GM12878 (cell line): ENCODE data around the gene NELFB. TPM values are rescaled to one million over a fixed set of nuclear protein-coding genes. Genes with fewer than 3 reads are reported as not detected.

Experiments used
- ATAC-seq: fragments of 200-7000 bp; cut with Tn5 transposase; 3 replicates; pipeline ENCODE4 v1.9.1; 2020; ENCODE audit warnings: mild to moderate bottlenecking, moderate library complexity
- BruUV-seq: library from RNA; stranded (reverse); fragments of 400-500 nt; replicated peaks from 2 replicates; lab custom pipeline; 2021; lab: Mats Ljungman, UMichigan
- CTCF ChIA-PET: fragments of 300-600 bp; sonication (Branson Sonifier 250); formaldehyde crosslinking; extraction: SDS; loops from one replicate; lab custom pipeline; 2021; ENCODE audit warnings: inconsistent platforms; lab: Yijun Ruan, JAX
- POLR2A ChIA-PET: fragments of 350-600 bp; formaldehyde crosslinking; extraction: SDS; loops from one replicate; lab custom pipeline; 2021; ENCODE audit warnings: inconsistent platforms; lab: Charles Lee
- RAD21 ChIA-PET: fragments of 300-600 bp; sonication (Branson Sonifier 250); formaldehyde crosslinking; loops from one replicate; lab custom pipeline; 2023; ENCODE audit warnings: antibody characterized with exemption; ENCODE audit not compliant: unreplicated experiment; lab: Charles Lee
- SMC1A ChIA-PET: fragments of 300-600 bp; sonication (Branson Sonifier 250); formaldehyde crosslinking; loops from one replicate; lab custom pipeline; 2023; ENCODE audit not compliant: unreplicated experiment, uncharacterized antibody; lab: Charles Lee
- DNase-seq: peaks from one replicate; pipeline ENCODE4 v3.0.0-alpha.2; 2011; ENCODE audit warnings: low read depth, low spot score
- FAIRE-seq: peaks from 3 replicates; lab custom pipeline; 2011; peaks lifted over from hg19 to GRCh38; lab: Jason Lieb, UNC
- H2AFZ ChIP-seq: 2 replicates; pipeline ENCODE4 v1.6.0; 2011; ENCODE audit warnings: low read depth, low read length, control low read depth; ENCODE audit not compliant: control insufficient read depth
- H3K27ac ChIP-seq: 2 replicates; pipeline ENCODE4 v1.5.1; 2011; ENCODE audit warnings: control low read depth; ENCODE audit not compliant: control insufficient read depth, insufficient read depth
- H3K27me3 ChIP-seq, 2 experiments: replicated peaks in 1 of 2; 2 replicates each; pipeline versions ENCODE4 v1.6.0 to v1.6.1; 2011; ENCODE audit warnings: low read length in 1 of 2; ENCODE audit not compliant: control insufficient read depth in 2 of 2, insufficient read depth in 2 of 2
- H3K36me3 ChIP-seq, 2 experiments: 2 replicates each; pipeline ENCODE4 v1.5.1; 2011; ENCODE audit warnings: low read length in 1 of 2; ENCODE audit not compliant: control insufficient read depth in 2 of 2, insufficient read depth in 2 of 2
- H3K4me1 ChIP-seq: 2 replicates; pipeline ENCODE4 v1.6.1; 2011; ENCODE audit warnings: mild to moderate bottlenecking, low read length, moderate library complexity, mixed read lengths; ENCODE audit not compliant: control insufficient read depth, insufficient read depth
- H3K4me2 ChIP-seq: 2 replicates; pipeline ENCODE4 v1.6.0; 2011; ENCODE audit warnings: control low read depth; ENCODE audit not compliant: control insufficient read depth, insufficient read depth
- H3K4me3 ChIP-seq: fragments of 200-600 bp; sonication (generic); 2 replicates; pipeline ENCODE4 v1.5.1; 2016
- H3K79me2 ChIP-seq: 2 replicates; pipeline ENCODE4 v1.6.0; 2011; ENCODE audit warnings: low read length; ENCODE audit not compliant: control insufficient read depth, insufficient read depth
- H3K9ac ChIP-seq: 2 replicates; pipeline ENCODE4 v1.8.0; 2011; ENCODE audit warnings: low read length, control low read depth, mixed read lengths; ENCODE audit not compliant: control insufficient read depth, insufficient read depth
- H3K9me3 ChIP-seq: replicated peaks from 3 replicates; pipeline ENCODE4 v1.5.1; 2011; ENCODE audit warnings: mild to moderate bottlenecking, low read length; ENCODE audit not compliant: control insufficient read depth, insufficient read depth
- H4K20me1 ChIP-seq: 2 replicates; pipeline ENCODE4 v1.6.0; 2011; ENCODE audit not compliant: control insufficient read depth, insufficient read depth
- BACH1 ChIP-seq: fragments of 450-650 bp; IDR thresholded peaks from 2 replicates; pipeline ENCODE4 v1.6.1; 2017; ENCODE audit warnings: mild to moderate bottlenecking, borderline replicate concordance
- CBX3 ChIP-seq: fragments of 200-600 bp; sonication (generic); IDR thresholded peaks from 2 replicates; pipeline ENCODE4 v1.6.1; 2016; ENCODE audit warnings: low read depth, borderline replicate concordance
- CHD2 ChIP-seq: IDR thresholded peaks from 2 replicates; pipeline ENCODE4 v1.6.1; 2011; ENCODE audit warnings: low read depth, low read length, improper control_type of control experiment, borderline replicate concordance
- JUNB ChIP-seq: IDR thresholded peaks from 2 replicates; pipeline ENCODE4 v1.6.1; 2016; ENCODE audit warnings: antibody characterized with exemption, mild to moderate bottlenecking
- KAT2A ChIP-seq: conservative IDR thresholded peaks from 2 replicates; pipeline ENCODE4 v1.6.1; 2011; ENCODE audit warnings: low read depth, low read length; ENCODE audit not compliant: control insufficient read depth
- MEF2A ChIP-seq: IDR thresholded peaks from 2 replicates; pipeline ENCODE4 v1.6.1; 2011; ENCODE audit warnings: low read depth, mild to moderate bottlenecking, low read length, moderate library complexity; ENCODE audit not compliant: insufficient read depth
- PBX3 ChIP-seq: IDR thresholded peaks from 2 replicates; pipeline ENCODE4 v1.6.1; 2011; ENCODE audit warnings: mild to moderate bottlenecking, low read depth, low read length, moderate library complexity; ENCODE audit not compliant: insufficient replicate concordance
- POLR2AphosphoS2 ChIP-seq: IDR thresholded peaks from 2 replicates; pipeline ENCODE4 v1.6.1; 2011; ENCODE audit warnings: low read depth, mild to moderate bottlenecking, low read length, improper control_type of control experiment, moderate library complexity
- POLR2AphosphoS5 ChIP-seq: IDR thresholded peaks from 2 replicates; pipeline ENCODE4 v1.6.1; 2011; ENCODE audit warnings: mild to moderate bottlenecking, low read length, inconsistent platforms
- RB1 ChIP-seq: fragments of 450-650 bp; formaldehyde crosslinking; IDR thresholded peaks from 2 replicates; pipeline ENCODE4 v1.6.1; 2017; ENCODE audit warnings: mild to moderate bottlenecking, borderline replicate concordance
- RUNX3 ChIP-seq: IDR thresholded peaks from 2 replicates; pipeline ENCODE4 v1.6.1; 2012; ENCODE audit warnings: low read length, inconsistent platforms
- SPI1 ChIP-seq: IDR thresholded peaks from 2 replicates; pipeline ENCODE4 v1.6.1; 2011; ENCODE audit warnings: low read depth, mild to moderate bottlenecking, low read length, moderate library complexity, borderline replicate concordance; ENCODE audit not compliant: insufficient read depth
- SRF ChIP-seq, 2 experiments: IDR thresholded peaks; 2 replicates each; pipeline ENCODE4 v1.6.1; 2011; ENCODE audit warnings: low read depth in 2 of 2, low read length in 2 of 2, mild to moderate bottlenecking in 1 of 2, moderate library complexity in 1 of 2
- STAT3 ChIP-seq: IDR thresholded peaks from 2 replicates; pipeline ENCODE4 v1.6.1; 2011; ENCODE audit warnings: low read depth, low read length, improper control_type of control experiment
- WRNIP1 ChIP-seq: IDR thresholded peaks from 2 replicates; pipeline ENCODE4 v1.6.1; 2011; ENCODE audit warnings: low read depth, low read length, improper control_type of control experiment, borderline replicate concordance
- ZNF384 ChIP-seq: IDR thresholded peaks from 2 replicates; pipeline ENCODE4 v1.6.1; 2012; ENCODE audit warnings: low read depth, mild to moderate bottlenecking, low read length, improper control_type of control experiment, borderline replicate concordance
- WGBS: methylation state at CpG from one replicate; pipeline ENCODE4 v1.1.6; 2016; ENCODE audit warnings: low lambda C conversion rate; ENCODE audit not compliant: insufficient replicate concordance, insufficient coverage; ENCODE audit errors: missing lambda C conversion rate; 5-methylcytosine and 5-hydroxymethylcytosine counted together
- in situ Hi-C: fragments of 300-500 bp; cut with MboI; formaldehyde crosslinking; loops from 9 replicates; pipeline ENCODE4 v1.14.3; 2018; ENCODE audit warnings: mixed read lengths
- intact Hi-C: fragments of 100-400 bp; cut with micrococcal nuclease; formaldehyde crosslinking; loops from one replicate; pipeline ENCODE4 v1.14.2; 2022; ENCODE audit not compliant: unreplicated experiment
- polyA plus RNA-seq, 11 experiments: library from polyadenylated mRNA; depleted of rRNA in 4 of 11; unstranded in 6 of 11; stranded (reverse) in 5 of 11; fragments of >200 nt; fragmentation: Nextera tagmentation in 4 of 11; fragmentation: Illumina TruSeq in 1 of 11; extraction: Ambion mirVana in 4 of 11; extraction: Trizol in 1 of 11; gene quantifications; 1 replicate in 1 of 11; 2 replicates in 10 of 11; pipeline versions ENCODE4 v1.2.1 to v1.2.3, GENCODE V29; 2011 to 2016; ENCODE audit warnings: inconsistent platforms in 2 of 11, missing spikeins in 2 of 11, low read depth in 1 of 11
- total RNA-seq, 4 experiments: library from RNA; depleted of rRNA in 3 of 4; stranded (reverse); fragments of >200 nt in 3 of 4; fragmentation: Illumina TruSeq in 1 of 4; extraction: Trizol in 1 of 4; gene quantifications; 2 replicates each; pipeline versions ENCODE4 v1.2.1 to v1.2.3, GENCODE V29; 2013 to 2021
- TF ChIP-seq, protein P1 (sequence below): fragments of 450-650 bp; formaldehyde crosslinking; IDR thresholded peaks from 2 replicates; pipeline ENCODE4 v1.5.0; 2022; ENCODE audit warnings: mild to moderate bottlenecking, missing genetic modification characterization

NELFB gene
- total and polyA plus RNA-seq, 10 of the 15 experiments (the other 5 are each of a cell fraction or from before 2014, with no cell fraction given): 0.19 to 63.4 (median 30.9) TPM

DNA sequence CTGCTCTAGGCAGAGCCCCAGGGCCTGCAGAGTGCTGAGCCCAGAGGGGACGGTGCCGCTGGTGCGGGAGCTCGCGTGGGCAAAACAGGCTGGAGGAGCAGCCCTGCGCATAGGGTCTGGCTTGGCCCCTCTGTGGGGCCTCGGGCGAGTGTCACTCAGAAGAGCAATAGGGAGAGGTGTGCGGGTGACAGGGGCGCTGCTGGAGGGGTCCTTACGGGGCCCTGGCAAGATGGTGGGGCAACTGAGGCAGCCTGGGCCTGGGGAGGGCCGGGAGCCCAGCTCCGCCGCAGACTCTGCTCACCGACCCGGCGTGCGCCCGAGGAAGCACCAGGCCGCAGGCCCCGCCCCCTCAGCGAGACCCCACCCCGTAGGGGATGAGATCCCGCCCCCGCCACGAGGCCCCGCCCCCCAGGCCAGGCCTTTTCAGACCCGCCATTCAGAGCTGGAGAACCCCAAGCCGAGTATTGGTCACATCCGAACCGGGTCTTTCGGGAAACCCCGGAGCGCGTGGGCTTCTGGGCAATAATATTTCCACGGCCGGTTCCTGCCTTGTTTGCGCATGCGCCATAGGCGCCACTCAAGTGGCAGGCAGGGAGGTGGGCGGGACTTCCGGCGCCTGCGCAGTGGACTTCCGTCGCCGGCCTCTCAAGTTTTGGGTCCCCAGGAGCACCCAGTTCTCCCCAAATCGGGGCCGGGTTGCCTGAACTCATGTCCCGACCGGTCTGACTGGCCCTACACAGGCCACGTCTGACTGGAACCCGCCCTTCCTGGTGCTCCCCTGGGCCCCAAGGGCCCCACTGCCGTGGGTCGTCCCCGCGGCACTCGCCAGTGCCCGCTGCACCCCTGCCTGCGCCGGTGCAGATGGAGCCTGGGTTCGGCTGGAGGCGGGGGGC lies 31.8 kb upstream of the NELFB start:
- H3K27ac ChIP-seq: peak overlapping the region; percentile 73
- H3K9ac ChIP-seq: peak overlapping the region; percentile 79
- H3K79me2 ChIP-seq: no peaks in the 10 kb centered on the region
- no peaks in the 10 kb centered on the region for H4K20me1 ChIP-seq
- intact Hi-C loops (loop anchor here (2.0 to 10.0 kb wide), 3 partner anchors 23 to 179 kb away; partner anchors contain the start of genes ANAPC2, NPDC1, SSNA1 and TPRN), in situ Hi-C loops (no loop called here)
- ChIA-PET POLR2A (interaction anchor here (0.6 to 5.5 kb wide), 28 partner anchors 11 to 447 kb away, joined by 3 to 68 read pairs (median 6); partner anchors contain the start of genes ANAPC2, EXD3, LCN12 and LRRC26), SMC1A (interaction anchor here (0.8 to 3.3 kb wide), 10 partner anchors 13 to 108 kb away, joined by 3 to 18 read pairs (median 4); partner anchors contain the start of genes TPRN and TUBB4B), RAD21 (interaction anchor here (0.5 to 3.5 kb wide), 21 partner anchors 11 to 352 kb away, joined by 3 to 34 read pairs (median 6); partner anchors contain the start of genes ANAPC2, NDOR1, NPDC1 and SSNA1), CTCF (interaction anchor here (0.7 to 6.4 kb wide), 17 partner anchors 12 to 437 kb away, joined by 3 to 52 read pairs (median 6); partner anchors contain the start of genes ANAPC2, MAN1B1, NDOR1 and SAPCD2)
- 1% methylated on average over 56 of the region's 63 CpGs for WGBS
- no peaks in the 10 kb centered on the region for H3K27me3 ChIP-seq
- H3K4me2 ChIP-seq: peak overlapping the region; percentile 98
- FAIRE-seq: peak; percentile 99
- H3K4me3 ChIP-seq: peak overlapping the region; percentile 93
- no peaks in the 10 kb centered on the region for H3K9me3 ChIP-seq
- peaks cover 16% of the 10 kb centered on the region for H3K4me1 ChIP-seq
- no TSS peak for BruUV-seq
- peak overlapping the region; percentile 85 for H2AFZ ChIP-seq
- H3K36me3 ChIP-seq: peaks cover 0 to 2% of the 10 kb centered on the region in 2 experiments; a peak in 1 of 4 replicates
- ATAC-seq: peak; percentile 87
- DNase-seq: peak; percentile 93
- TF ChIP-seq SPI1: 0 out of 2 replicates have a peak, but pooled peaks have one; percentile 17
- TF ChIP-seq, protein P1, sequence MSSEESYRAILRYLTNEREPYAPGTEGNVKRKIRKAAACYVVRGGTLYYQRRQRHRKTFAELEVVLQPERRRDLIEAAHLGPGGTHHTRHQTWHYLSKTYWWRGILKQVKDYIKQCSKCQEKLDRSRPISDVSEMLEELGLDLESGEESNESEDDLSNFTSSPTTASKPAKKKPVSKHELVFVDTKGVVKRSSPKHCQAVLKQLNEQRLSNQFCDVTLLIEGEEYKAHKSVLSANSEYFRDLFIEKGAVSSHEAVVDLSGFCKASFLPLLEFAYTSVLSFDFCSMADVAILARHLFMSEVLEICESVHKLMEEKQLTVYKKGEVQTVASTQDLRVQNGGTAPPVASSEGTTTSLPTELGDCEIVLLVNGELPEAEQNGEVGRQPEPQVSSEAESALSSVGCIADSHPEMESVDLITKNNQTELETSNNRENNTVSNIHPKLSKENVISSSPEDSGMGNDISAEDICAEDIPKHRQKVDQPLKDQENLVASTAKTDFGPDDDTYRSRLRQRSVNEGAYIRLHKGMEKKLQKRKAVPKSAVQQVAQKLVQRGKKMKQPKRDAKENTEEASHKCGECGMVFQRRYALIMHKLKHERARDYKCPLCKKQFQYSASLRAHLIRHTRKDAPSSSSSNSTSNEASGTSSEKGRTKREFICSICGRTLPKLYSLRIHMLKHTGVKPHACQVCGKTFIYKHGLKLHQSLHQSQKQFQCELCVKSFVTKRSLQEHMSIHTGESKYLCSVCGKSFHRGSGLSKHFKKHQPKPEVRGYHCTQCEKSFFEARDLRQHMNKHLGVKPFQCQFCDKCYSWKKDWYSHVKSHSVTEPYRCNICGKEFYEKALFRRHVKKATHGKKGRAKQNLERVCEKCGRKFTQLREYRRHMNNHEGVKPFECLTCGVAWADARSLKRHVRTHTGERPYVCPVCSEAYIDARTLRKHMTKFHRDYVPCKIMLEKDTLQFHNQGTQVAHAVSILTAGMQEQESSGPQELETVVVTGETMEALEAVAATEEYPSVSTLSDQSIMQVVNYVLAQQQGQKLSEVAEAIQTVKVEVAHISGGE (CRISPR knock-in tag): peak; percentile 78
- TF ChIP-seq PBX3: peak; percentile 83
- TF ChIP-seq ZNF384: no peak
- peak; percentile 53; the same call in 1 of the 2 replicates for TF ChIP-seq CHD2
- no peak for TF ChIP-seq POLR2AphosphoS2
- TF ChIP-seq STAT3: no peak
- peak; percentile 72 for TF ChIP-seq BACH1
- TF ChIP-seq SRF (IDR thresholded peaks at IDR 0.05; ENCODE audit: low read depth in 2 of 2, low read length in 2 of 2): peak in 1 of 2 experiments; percentile 22; a peak in 1 of 4 replicates
- TF ChIP-seq CBX3: no peak
- no peak for TF ChIP-seq KAT2A
- TF ChIP-seq JUNB: no peak
- peak; percentile 59 for TF ChIP-seq RB1
- TF ChIP-seq RUNX3: peak; percentile 81
- no peak for TF ChIP-seq WRNIP1
- no peak for TF ChIP-seq MEF2A
- peak; percentile 80 for TF ChIP-seq POLR2AphosphoS5
